Measurements from ENCODE around the gene OR52I2.

DNA sequence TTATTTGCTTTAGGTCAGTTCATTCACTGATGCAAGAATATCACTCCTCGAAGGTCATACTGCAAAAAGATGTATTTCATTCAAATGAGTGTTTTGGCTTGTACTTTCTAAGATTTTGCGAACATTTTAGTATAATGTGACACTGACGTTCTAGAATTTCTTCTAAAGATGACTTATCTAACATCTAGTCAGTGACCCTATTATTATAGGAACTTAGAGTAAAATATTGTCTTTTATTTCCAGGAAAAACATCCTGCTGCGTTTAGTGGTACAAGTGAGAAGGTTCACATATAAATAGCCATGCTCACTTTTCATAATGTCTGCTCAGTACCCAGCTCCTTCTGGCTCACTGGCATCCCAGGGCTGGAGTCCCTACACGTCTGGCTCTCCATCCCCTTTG, 36.7 kb upstream of the OR52I2 start, which contains the start of gene OR52M1:
- TF ChIP-seq, protein P1, sequence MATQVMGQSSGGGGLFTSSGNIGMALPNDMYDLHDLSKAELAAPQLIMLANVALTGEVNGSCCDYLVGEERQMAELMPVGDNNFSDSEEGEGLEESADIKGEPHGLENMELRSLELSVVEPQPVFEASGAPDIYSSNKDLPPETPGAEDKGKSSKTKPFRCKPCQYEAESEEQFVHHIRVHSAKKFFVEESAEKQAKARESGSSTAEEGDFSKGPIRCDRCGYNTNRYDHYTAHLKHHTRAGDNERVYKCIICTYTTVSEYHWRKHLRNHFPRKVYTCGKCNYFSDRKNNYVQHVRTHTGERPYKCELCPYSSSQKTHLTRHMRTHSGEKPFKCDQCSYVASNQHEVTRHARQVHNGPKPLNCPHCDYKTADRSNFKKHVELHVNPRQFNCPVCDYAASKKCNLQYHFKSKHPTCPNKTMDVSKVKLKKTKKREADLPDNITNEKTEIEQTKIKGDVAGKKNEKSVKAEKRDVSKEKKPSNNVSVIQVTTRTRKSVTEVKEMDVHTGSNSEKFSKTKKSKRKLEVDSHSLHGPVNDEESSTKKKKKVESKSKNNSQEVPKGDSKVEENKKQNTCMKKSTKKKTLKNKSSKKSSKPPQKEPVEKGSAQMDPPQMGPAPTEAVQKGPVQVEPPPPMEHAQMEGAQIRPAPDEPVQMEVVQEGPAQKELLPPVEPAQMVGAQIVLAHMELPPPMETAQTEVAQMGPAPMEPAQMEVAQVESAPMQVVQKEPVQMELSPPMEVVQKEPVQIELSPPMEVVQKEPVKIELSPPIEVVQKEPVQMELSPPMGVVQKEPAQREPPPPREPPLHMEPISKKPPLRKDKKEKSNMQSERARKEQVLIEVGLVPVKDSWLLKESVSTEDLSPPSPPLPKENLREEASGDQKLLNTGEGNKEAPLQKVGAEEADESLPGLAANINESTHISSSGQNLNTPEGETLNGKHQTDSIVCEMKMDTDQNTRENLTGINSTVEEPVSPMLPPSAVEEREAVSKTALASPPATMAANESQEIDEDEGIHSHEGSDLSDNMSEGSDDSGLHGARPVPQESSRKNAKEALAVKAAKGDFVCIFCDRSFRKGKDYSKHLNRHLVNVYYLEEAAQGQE (IDR thresholded peaks at IDR 0.05; ENCODE audit: low read depth): no peak
- TF ChIP-seq NFIC (IDR thresholded peaks at IDR 0.05) (no peak), FOXM1 (IDR thresholded peaks at IDR 0.05; ENCODE audit: borderline replicate concordance, low read depth) (no peak), EP300 (IDR thresholded peaks at IDR 0.05; ENCODE audit: borderline replicate concordance) (no peak), TAF1 (IDR thresholded peaks at IDR 0.05; ENCODE audit: low read depth) (no peak), TEAD4 (IDR thresholded peaks at IDR 0.05) (no peak), RAD21 (IDR thresholded peaks at IDR 0.05; ENCODE audit: low read depth) (no peak)
- TF ChIP-seq, protein P2, sequence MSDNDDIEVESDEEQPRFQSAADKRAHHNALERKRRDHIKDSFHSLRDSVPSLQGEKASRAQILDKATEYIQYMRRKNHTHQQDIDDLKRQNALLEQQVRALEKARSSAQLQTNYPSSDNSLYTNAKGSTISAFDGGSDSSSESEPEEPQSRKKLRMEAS (IDR thresholded peaks at IDR 0.05): no peak
- TF ChIP-seq, protein P3, sequence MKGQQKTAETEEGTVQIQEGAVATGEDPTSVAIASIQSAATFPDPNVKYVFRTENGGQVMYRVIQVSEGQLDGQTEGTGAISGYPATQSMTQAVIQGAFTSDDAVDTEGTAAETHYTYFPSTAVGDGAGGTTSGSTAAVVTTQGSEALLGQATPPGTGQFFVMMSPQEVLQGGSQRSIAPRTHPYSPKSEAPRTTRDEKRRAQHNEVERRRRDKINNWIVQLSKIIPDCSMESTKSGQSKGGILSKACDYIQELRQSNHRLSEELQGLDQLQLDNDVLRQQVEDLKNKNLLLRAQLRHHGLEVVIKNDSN (IDR thresholded peaks at IDR 0.05): no peak
